ENCODE data around the gene C12orf75. TPM values are rescaled to one million over a fixed set of nuclear protein-coding genes. Genes with fewer than 3 reads are reported as not detected.
"Not testable (repeated sequence)": the region's sequence is repeated elsewhere in the genome, so short reads cannot be mapped to it uniquely, and the experiment has no call there.

C12orf75 gene
- total RNA-seq, 4 donors from 2014 or later = 16.1 to 20.1 (median 18.3) TPM

GRCh38 chr12:105338966-105339365, 8.5 kb downstream of the C12orf75 start:
- Histone ChIP-seq H3K4me1 (no peaks in the 10 kb centered on the region), H3K4me3 (no peak overlapping the region), H3K27me3 (no peaks in the 10 kb centered on the region), H3K9me3 (peaks cover 0 to 6% (median 0%) of the 10 kb centered on the region in 4 donors), H3K27ac (no peak overlapping the region), H3K36me3 (no peaks in the 10 kb centered on the region)
- no peak for TF ChIP-seq CTCF (IDR thresholded peaks at IDR 0.05)
- no peak for TF ChIP-seq POLR2A (IDR thresholded peaks at IDR 0.05)
- DNase-seq = no peak

GRCh38 chr12:105341010-105341409, 10.5 kb downstream of the C12orf75 start:
- no peak overlapping the region for H3K4me3 ChIP-seq
- no peak overlapping the region for H3K27ac ChIP-seq
- peaks cover 0 to 6% (median 0%) of the 10 kb centered on the region in 4 donors for H3K9me3 ChIP-seq
- no peaks in the 10 kb centered on the region for H3K4me1 ChIP-seq
- TF ChIP-seq CTCF (IDR thresholded peaks at IDR 0.05) (no peak), POLR2A (IDR thresholded peaks at IDR 0.05) (no peak)
- H3K36me3 ChIP-seq = no peaks in the 10 kb centered on the region
- no peaks in the 10 kb centered on the region for H3K27me3 ChIP-seq
- DNase-seq = no peak

- H3K36me3 ChIP-seq, H3K27me3 ChIP-seq, DNase-seq, H3K4me3 ChIP-seq, H3K27ac ChIP-seq, H3K9me3 ChIP-seq, H3K4me1 ChIP-seq: not testable (repeated sequence)
These were observed 11.1 kb downstream of the C12orf75 start for GRCh38 chr12:105341620-105342019.

GRCh38 chr12:105342464-105342863, 12.0 kb downstream of the C12orf75 start:
- H3K4me3 ChIP-seq = no peak overlapping the region
- H3K27ac ChIP-seq = no peak overlapping the region
- H3K9me3 ChIP-seq = peaks cover 0 to 6% (median 0%) of the 10 kb centered on the region in 4 donors
- TF ChIP-seq CTCF (IDR thresholded peaks at IDR 0.05) = no peak
- TF ChIP-seq POLR2A (IDR thresholded peaks at IDR 0.05) = no peak
- no peak for DNase-seq
- no peaks in the 10 kb centered on the region for H3K4me1 ChIP-seq
- H3K27me3 ChIP-seq = no peaks in the 10 kb centered on the region
- H3K36me3 ChIP-seq = no peaks in the 10 kb centered on the region

GRCh38 chr12:105343836-105344235, 13.3 kb downstream of the C12orf75 start:
- H3K27me3 ChIP-seq = no peaks in the 10 kb centered on the region
- no peak overlapping the region for H3K4me3 ChIP-seq
- DNase-seq = no peak
- no peak for TF ChIP-seq POLR2A (IDR thresholded peaks at IDR 0.05)
- no peak for TF ChIP-seq CTCF (IDR thresholded peaks at IDR 0.05)
- H3K36me3 ChIP-seq = no peaks in the 10 kb centered on the region
- no peak overlapping the region for H3K27ac ChIP-seq
- H3K9me3 ChIP-seq = peaks cover 0 to 6% (median 0%) of the 10 kb centered on the region in 4 donors
- H3K4me1 ChIP-seq = no peaks in the 10 kb centered on the region

GRCh38 chr12:105347499-105347898, 17.0 kb downstream of the C12orf75 start:
- no peaks in the 10 kb centered on the region for H3K4me1 ChIP-seq
- TF ChIP-seq POLR2A (IDR thresholded peaks at IDR 0.05) (no peak), CTCF (IDR thresholded peaks at IDR 0.05) (no peak)
- H3K36me3 ChIP-seq = no peaks in the 10 kb centered on the region
- DNase-seq = no peak
- H3K27ac ChIP-seq = no peak overlapping the region
- no peak overlapping the region for H3K4me3 ChIP-seq
- no peaks in the 10 kb centered on the region for H3K27me3 ChIP-seq
- no peaks in the 10 kb centered on the region for H3K9me3 ChIP-seq

All from Peyer's patch (tissue), 4 donors.